HG03025 (cell line): ENCODE measurements around the gene TUBGCP3.
"Not testable (repeated sequence)": the region's sequence is repeated elsewhere in the genome, so short reads cannot be mapped to it uniquely, and the experiment has no call there.

Experiments used
- ATAC-seq: cut with Tn5 transposase; IDR thresholded peaks from one replicate; pipeline ENCODE4 v1.9.1; 2021; ENCODE audit warnings: mild to moderate bottlenecking, moderate library complexity; ENCODE audit not compliant: unreplicated experiment, low FRiP score

The TUBGCP3 gene

GRCh38 chr13:112580912-112581311 is 7.0 kb downstream of the TUBGCP3 start:
- ATAC-seq = no peak

DNA sequence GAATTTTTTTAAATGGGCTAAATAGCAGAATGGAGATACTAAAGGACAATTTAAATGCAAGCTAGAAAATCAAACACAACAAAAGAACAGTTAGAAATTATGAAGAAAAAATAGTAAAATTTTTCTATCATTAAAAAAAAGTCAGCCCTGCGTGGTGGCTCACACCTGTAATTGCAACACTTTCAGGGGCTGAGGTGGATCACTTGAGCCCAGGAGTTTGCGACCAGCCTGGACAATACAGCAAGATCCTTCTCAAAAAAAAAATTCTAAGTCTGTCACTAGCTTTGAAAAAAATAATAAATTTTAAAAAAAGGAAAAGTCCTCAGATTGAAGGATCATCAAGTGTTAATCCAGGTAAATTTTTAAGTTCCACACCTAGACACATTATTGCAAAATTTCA is 7.7 kb downstream of the TUBGCP3 start:
- ATAC-seq = no peak

GRCh38 chr13:112579310-112579843 is 8.6 kb downstream of the TUBGCP3 start:
- no peak for ATAC-seq

- ATAC-seq = no peak
These were observed 11.2 kb downstream of the TUBGCP3 start for GRCh38 chr13:112576768-112577167.

GRCh38 chr13:112576191-112576590 is 11.8 kb downstream of the TUBGCP3 start:
- no peak for ATAC-seq

- ATAC-seq = no peak
These were observed 12.3 kb downstream of the TUBGCP3 start for GRCh38 chr13:112575675-112576074.

DNA sequence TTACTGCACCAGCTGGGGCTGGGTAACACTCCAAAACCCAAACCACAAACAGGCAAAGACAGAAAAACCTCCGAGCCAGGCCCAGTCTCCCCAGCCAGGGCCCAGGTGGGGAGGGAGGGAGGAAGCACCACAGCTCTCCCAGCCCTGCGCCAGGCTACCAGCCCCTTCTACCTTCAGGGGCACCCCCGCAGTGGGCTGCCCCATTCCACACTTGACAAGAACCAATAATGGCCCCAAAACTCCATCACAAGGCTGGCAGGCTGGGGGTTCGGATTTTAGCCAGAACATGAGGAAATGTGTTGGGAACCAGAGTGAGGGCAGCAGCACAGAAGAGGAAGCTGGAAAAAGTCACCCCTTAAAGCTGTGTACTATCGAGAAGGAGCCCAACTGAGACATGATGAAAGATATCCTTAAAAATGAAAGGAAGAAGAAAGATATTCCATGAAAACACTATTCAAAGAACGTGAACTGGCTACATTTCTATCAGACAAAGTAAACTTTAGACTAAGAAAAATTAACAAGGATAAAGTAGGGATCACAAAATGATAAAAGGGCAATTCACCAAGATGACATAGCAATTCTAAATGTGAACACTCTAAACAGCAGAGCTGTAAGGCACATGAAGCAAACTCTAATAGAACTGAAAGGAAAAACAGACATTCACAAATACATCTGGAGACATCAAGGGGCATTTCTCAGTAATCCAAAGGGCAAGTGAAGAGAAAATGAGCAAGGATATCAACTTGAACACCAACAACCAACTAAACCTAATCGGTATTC is 12.9 kb downstream of the TUBGCP3 start:
- ATAC-seq = no peak

- ATAC-seq = no peak
These were observed 13.5 kb downstream of the TUBGCP3 start for GRCh38 chr13:112574416-112574815.

- ATAC-seq = no peak
These were observed 14.2 kb downstream of the TUBGCP3 start for GRCh38 chr13:112573710-112574109.

- ATAC-seq = no peak
These were observed 15.6 kb downstream of the TUBGCP3 start for GRCh38 chr13:112572366-112572765.

DNA sequence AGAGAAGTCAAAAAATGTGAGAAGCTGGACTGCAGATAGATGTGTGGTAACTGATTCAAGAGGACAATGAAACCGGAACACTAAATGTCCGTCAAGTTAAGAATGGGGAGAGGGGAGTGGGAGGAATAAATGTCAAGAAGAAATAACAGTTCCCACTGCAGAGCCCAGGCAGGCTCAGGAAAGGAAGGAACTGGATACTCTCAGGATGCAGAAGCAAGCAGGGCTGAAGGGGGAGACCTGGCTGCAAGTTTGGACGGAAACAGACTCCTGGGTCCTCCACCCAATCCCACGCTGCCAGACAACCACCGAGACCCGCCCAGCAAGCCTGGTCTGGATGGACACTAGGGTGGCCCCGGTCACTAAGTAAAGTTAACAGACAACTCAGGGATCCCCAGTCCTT is 18.1 kb downstream of the TUBGCP3 start:
- no peak for ATAC-seq

DNA sequence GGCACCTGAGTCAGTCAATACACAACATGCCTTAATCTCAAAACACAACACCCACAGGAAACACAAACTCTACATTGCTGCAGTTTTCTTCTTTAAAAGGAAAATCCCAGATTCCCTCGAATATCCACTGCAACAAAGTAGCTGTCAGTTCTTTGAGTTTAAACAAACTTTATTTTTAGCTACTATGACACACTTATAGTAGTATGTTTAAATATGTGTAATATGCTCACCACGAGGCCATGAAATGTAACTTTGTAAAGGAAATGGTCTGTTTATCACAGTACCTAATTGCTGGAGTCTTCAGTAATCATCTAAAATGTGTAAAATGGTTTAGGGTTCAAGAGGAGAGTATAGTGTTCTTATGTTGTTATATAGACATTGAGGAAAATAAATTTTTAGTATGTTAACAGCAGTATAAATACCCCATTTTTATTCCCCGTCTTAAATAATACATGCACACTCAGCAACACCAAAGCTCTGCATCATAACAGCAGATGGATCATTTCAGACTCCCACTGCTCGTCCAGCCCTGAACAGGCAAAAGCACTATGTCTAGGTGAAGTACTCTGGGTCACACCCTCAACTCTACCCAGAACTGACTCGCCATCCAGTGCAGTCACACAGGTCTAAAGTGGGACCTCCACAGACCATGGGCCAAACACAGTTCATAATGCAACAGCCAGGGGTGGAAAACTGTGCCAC is 20.6 kb downstream of the TUBGCP3 start:
- ATAC-seq = no peak

DNA sequence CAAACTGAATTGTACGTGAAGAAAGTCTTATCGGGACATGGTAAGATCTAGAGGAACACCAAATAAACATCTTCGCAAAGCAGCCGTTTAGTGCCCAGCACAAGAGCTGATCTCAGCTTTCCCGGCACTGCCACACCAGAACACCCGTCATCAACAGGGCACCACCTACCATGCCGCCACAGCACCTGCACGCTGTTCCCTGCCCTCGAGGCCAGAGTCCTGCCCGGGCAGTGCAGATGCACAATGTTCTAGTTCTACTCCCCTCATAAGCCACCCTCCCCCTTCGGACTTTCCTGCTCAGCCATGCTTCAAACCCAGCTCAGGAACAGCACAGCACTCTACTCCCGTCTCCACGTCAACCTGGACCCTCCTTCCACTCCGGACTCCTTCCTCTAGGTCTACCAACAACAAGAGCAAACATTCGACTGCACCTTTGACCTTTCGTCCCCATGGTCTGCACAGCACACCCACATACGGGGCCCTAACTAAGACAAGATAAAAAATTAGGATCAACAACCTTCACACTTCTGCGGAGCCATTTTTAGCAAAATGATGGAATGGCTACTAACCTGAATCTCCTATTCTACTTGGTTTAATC is 25.1 kb downstream of the TUBGCP3 start:
- no peak for ATAC-seq

- ATAC-seq = no peak
These were observed 25.7 kb downstream of the TUBGCP3 start for GRCh38 chr13:112562254-112562653.

DNA sequence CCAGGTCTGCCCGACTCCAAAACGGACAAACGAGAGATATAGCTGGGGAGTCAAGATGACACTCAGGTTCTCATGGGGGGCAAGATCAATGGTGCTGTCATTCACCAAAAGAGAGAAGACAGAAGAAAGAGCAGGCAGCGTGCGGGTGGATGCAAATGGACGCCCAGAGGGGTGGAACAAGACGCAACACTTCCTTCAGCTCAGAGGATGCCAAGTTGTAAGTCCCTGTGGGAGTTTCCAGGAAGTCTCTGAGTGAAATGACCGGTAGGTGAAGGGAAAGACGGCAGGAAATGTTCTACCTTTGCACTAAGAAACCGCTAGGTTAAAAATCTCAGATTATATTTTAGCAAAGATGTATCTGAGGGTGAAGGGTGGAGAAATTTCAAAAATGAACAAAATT is 26.5 kb downstream of the TUBGCP3 start:
- ATAC-seq = no peak

DNA sequence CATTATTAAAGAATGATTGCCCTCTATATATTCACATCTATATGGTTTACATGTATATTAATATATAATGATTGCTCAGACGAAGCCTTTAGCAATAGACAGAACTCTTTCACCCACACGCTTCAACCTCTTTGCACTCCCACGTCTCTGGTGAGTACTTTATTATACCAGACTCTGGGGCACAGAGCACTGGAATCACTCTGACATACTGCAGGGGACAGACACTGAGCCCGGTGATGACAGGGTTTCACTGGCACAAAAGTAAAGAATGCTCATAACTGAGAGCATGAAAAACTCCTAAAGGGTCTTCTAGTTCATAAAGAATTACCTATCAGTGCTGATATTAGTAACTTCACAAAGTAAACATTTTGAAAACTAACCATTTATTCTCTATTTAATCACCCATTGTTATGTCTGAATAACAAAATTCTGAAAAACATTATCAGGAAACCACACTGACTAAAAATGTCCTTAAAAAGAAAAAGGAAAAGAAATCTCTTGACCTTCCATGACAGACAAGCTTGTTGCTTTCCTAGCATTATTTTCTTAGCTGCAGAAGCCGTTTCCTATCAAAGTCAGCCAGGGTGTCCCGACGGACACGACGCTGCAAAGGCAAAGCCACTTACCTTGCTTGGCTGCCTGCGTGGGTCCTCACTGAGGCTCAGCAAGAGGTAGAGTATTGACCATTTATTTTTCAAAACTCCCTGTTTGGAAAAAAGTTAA is 29.1 kb downstream of the TUBGCP3 start:
- no peak for ATAC-seq

- no peak for ATAC-seq
These were observed 31.4 kb downstream of the TUBGCP3 start for GRCh38 chr13:112556600-112556999.

GRCh38 chr13:112554214-112554850 is 33.6 kb downstream of the TUBGCP3 start:
- no peak for ATAC-seq

DNA sequence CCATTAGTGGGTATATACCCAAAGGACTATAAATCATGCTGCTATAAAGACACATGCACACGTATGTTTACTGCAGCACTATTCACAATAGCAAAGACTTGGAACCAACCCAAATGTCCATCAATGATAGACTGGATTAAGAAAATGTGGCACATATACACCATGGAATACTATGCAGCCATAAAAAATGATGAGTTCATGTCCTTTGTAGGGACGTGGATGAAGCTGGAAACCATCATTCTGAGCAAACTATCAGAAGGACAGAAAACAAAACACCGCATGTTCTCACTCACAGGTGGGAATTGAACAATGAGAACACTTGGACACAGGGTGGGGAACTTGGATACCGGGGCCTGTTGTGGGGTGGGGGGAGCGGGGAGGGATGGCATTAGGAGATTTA is 39.0 kb downstream of the TUBGCP3 start:
- not testable (repeated sequence) for ATAC-seq

GRCh38 chr13:112545856-112546255 is 42.1 kb downstream of the TUBGCP3 start:
- ATAC-seq = no peak
